22Rv1 (cell line): ENCODE data around the gene SEMA4B.

Source experiments
- ZFX ChIP-seq: fragments of 450-650 bp; IDR thresholded peaks from 2 replicates; pipeline ENCODE4 v1.6.1; 2017; ENCODE audit warnings: antibody characterized with exemption, borderline replicate concordance
- TF ChIP-seq, protein P1 (sequence below): fragments of 450-650 bp; IDR thresholded peaks from 2 replicates; pipeline ENCODE4 v1.5.1; 2017; ENCODE audit warnings: mild to moderate bottlenecking

DNA sequence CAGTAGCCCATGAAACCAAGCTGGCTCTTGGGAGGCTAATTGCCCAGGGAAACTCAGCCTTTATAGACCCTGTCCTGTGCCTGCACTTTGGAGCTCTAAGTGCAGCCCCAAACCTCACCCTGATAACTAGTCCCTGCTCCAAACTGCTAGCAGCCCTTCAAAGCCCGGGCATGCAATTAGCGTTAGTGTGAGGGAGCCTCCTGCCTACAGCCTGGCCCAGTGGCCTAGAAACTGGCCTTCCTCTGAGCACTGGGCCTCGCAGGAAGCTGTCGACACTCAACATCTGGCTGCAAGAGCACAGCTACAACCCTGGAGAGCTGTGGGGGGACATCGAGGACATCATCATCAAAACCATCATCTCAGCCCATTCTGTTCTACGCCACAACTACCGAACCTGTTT is 56.6 kb downstream of the SEMA4B start:
- TF ChIP-seq, protein P1, sequence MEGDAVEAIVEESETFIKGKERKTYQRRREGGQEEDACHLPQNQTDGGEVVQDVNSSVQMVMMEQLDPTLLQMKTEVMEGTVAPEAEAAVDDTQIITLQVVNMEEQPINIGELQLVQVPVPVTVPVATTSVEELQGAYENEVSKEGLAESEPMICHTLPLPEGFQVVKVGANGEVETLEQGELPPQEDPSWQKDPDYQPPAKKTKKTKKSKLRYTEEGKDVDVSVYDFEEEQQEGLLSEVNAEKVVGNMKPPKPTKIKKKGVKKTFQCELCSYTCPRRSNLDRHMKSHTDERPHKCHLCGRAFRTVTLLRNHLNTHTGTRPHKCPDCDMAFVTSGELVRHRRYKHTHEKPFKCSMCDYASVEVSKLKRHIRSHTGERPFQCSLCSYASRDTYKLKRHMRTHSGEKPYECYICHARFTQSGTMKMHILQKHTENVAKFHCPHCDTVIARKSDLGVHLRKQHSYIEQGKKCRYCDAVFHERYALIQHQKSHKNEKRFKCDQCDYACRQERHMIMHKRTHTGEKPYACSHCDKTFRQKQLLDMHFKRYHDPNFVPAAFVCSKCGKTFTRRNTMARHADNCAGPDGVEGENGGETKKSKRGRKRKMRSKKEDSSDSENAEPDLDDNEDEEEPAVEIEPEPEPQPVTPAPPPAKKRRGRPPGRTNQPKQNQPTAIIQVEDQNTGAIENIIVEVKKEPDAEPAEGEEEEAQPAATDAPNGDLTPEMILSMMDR = no peak
- TF ChIP-seq ZFX = no peak
